ENCODE data around the gene ART3. TPM values are rescaled to one million over a fixed set of nuclear protein-coding genes. Genes with fewer than 3 reads are reported as not detected.

The ART3 gene
- total and polyA plus RNA-seq, 2 of the 8 experiments (the other 6 are each of a cell fraction or from before 2014, with no cell fraction given), result 0.21 to 0.63 TPM

- no peak for TF ChIP-seq SUZ12 (IDR thresholded peaks at IDR 0.05; ENCODE audit: low read length)
- TF ChIP-seq SP2 (IDR thresholded peaks at IDR 0.05; ENCODE audit: low read length), result no peak
- TF ChIP-seq EGR1 (IDR thresholded peaks at IDR 0.05; ENCODE audit: borderline replicate concordance, low read depth, low read length), result no peak
- TF ChIP-seq NANOG (IDR thresholded peaks at IDR 0.05; ENCODE audit: insufficient read depth, low read depth, low read length, poor library complexity, severe bottlenecking), result peak; percentile 75
- peak; percentile 47 for TF ChIP-seq SP1 (IDR thresholded peaks at IDR 0.05; ENCODE audit: low read depth, low read length)
- no peak for TF ChIP-seq KDM1A (IDR thresholded peaks at IDR 0.05; ENCODE audit: borderline replicate concordance, low read length)
- TF ChIP-seq ASH2L (IDR thresholded peaks at IDR 0.05; ENCODE audit: low read length), result peak; percentile 76
- TF ChIP-seq EZH2 (IDR thresholded peaks at IDR 0.05; ENCODE audit: low read depth, low read length, severe bottlenecking), result no peak
- TF ChIP-seq HDAC2 (IDR thresholded peaks at IDR 0.05; ENCODE audit: borderline replicate concordance in 1 of 2, low read depth in 2 of 2, low read length in 2 of 2), result no peak
- TF ChIP-seq PHF8 (conservative IDR thresholded peaks at IDR 0.05; ENCODE audit: low read depth, low read length), result no peak
- no peak for TF ChIP-seq NRF1 (IDR thresholded peaks at IDR 0.05; ENCODE audit: low read depth, low read length)
- TF ChIP-seq POLR2AphosphoS5 (IDR thresholded peaks at IDR 0.05; ENCODE audit: low read depth, low read length), result no peak
- peak; percentile 33; the same call in 1 of the 2 replicates for TF ChIP-seq JUND (IDR thresholded peaks at IDR 0.05; ENCODE audit: low read length)
- TF ChIP-seq TAF7 (optimal IDR thresholded peaks at IDR 0.05; ENCODE audit: borderline replicate concordance, low read depth, low read length), result peak; percentile 26
- TF ChIP-seq SIN3A (conservative IDR thresholded peaks at IDR 0.05 in 1 of 2, IDR thresholded peaks at IDR 0.05 in 1 of 2; ENCODE audit: low read depth in 1 of 2, low read length in 2 of 2), result no peak
- TF ChIP-seq CREB1 (IDR thresholded peaks at IDR 0.05), result no peak
- no peak for TF ChIP-seq CBX5 (IDR thresholded peaks at IDR 0.05; ENCODE audit: low read depth, low read length)
These were observed 1.7 kb upstream of the ART3 start (continued) for GRCh38 chr4:76072760-76073159.
